HG03159 (cell line): ENCODE results near the gene KCTD12.
A peak's percentile ranks its signal among the peaks of the same experiment; 100 is the strongest.
"Not testable (repeated sequence)": the region's sequence is repeated elsewhere in the genome, so short reads cannot be mapped to it uniquely, and the experiment has no call there.

Source experiments
- ATAC-seq: cut with Tn5 transposase; IDR thresholded peaks from one replicate; pipeline ENCODE4 v1.9.1; 2021; ENCODE audit warnings: mild to moderate bottlenecking, moderate library complexity; ENCODE audit not compliant: unreplicated experiment

Gene KCTD12

DNA sequence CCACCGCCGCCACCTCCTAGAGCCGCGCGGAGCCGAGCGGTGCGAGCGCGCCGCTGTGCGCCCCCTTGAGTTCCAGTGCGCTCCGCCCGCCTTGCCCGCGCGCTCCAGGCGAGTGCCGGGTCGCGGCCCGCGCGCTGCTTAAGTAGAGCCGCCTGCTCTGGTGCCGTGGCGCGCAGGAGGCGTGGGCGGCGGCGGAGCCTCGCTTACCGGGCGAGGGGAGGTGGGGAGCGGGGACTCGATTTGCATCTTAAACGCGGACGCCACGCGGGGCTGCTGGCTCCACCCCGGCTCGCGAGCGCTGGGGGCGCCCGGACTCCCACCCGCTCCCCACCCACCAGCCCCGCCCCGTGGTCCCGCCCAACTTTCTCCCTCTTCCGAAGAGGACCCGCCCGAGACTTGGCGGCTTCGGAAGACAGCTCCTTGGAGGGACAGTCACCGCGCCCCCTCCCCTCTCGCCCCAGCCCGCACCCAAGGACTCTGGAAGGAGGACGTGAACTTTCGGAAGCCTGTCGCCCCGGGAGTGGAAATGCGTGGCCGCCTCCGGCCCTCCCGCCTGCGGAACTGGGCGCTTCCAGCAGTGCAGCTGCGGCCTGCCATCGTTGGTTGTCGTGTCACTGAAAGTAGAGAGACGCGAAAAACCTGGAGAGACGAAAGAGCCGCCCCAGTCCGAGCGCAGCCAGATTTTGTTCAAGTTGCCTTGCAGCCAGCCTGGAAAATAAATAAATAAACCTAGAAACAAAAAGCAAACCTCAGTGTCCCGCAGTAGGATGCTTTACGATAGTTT is at the start of gene KCTD12:
Gene KCTD12 (minus strand): TSS at position 114 of the 784 bp plus-strand sequence. CDS start 257 bp downstream, outside the sequence.
- peak; percentile 67 for ATAC-seq

DNA sequence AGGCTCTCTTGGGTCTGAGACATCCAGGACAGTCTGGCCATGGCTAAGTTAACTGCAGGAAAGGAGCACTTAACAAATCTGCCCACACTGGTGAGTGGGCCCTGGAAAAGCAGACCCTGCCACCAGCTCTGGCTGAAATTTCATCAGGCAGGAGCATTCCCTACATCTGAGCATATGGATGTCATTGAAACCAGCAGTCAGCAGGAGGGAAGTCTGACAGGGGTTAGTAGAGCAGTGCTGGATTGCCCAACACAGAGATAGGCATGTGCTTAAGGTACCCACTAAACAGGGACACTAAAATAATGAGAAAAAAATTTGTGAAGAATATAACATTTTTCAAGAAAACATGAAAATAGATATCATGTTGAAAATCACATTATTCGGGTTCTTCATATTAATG is 48.5 kb upstream of the KCTD12 start:
- ATAC-seq = no peak

DNA sequence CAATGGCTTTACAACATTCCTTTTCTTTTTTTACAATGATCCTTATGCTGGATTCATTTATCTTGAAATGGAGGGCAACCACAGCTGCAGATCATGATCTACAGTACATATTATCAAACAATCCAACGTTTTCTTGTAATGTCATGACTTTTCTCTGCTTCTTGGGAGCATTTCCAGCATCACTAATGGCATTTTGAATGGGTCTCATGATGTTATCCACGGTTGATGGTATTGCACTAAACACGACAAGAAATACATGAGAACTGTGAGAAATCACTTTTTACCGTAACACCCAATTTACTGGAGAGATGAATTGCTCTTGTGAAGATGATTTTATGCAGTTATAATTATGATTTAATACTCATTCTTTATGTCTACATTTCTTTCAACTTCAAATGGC is 45.9 kb upstream of the KCTD12 start:
- ATAC-seq = no peak

DNA sequence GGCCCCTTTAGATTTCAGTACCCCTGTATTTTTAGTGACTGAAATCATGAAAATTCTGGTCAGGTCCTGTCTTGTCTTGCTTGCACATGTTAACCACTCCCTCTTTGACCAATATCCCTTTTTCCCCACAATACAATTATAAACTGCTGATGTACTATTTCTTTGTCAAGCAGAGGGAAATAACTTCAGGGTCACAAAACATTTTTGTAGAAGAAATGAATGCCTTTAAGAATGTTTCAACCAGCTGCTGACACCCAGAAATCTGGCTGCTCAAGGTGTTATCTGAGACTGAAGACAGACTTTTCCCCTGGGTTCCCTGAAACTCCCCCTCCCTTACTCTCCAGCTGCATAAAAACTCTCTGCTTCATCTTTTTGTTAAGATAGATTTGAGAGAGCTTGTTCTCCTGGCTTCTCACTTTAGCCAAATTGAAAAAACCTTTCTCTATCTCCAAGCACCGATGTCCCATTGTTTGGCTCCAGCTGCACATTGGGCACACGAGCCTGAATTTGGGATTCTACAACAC is 43.7 kb upstream of the KCTD12 start:
- no peak for ATAC-seq

DNA sequence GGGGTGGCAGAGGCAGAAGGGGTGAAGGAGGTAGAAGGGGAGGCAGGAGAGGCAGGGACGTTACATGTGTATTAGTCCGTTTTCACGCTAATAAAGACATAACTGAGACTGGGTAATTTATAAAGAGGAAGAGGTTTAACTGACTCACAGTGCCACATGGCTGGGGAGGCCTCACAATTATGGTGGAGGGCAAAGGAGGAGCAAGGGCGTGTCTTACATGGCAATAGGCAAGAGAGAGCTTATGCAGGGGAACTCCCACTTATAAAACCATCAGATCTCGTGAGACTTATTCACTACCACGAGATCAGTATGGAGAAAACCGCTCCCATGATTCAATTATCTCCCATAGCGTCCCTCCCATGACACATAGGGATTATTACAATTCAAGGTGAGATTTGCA is 43.1 kb upstream of the KCTD12 start:
- ATAC-seq = no peak

DNA sequence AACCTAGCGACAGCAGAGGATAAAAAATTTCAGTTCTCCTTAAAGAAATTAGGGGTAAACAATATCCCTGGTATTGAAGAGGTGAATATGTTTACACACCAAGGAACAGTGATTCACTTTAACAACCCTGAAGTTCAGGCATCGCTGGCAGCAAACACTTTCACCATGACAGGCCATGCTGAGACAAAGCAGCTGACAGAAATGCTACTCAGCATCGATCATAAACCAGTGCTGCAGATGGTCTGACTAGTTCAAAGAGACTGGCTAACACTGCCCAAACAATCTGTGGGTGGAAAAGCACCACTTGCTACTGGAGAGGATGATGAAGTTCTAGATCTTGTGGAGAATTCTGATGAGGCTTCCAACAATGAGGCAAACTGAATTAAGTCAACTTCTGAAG is 42.3 kb upstream of the KCTD12 start:
- ATAC-seq = no peak

DNA sequence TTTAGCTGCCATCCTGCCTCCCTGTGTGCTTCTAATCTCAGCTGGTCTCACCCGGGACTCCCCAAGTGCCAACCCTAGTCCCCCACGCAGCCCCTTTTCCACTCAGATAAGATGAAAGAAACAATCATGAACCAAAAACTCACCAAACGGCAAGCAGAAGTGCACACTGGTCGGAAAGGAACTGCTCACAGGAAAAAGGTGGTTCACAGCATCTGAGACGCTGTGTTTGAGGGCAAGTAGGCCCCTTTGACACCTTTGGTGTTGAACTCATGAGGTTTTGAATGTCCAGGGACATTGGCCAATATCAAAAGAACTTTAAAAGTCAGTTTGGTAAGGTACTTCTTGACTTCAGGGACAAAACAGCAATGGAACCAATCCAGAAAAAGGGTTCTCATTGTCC is 41.8 kb upstream of the KCTD12 start:
- no peak for ATAC-seq

DNA sequence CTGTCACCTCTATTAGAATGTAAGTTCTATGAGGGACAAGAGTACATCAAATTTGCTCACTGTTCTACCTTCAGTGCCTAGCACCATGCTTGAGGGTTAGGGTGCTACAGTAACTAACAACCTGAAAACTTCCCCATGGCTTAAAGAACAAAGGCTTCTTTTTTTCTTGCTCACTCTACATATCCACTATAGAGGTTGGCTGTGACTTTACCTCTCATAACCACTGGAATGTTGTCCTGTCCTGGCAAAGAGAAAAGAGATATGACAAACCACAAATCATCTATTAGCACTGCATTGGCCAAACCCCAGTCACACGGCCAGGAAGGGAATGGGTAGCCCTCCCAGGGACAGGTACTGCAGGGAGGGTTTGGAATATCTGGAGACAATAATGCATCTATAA is 38.9 kb upstream of the KCTD12 start:
- no peak for ATAC-seq

DNA sequence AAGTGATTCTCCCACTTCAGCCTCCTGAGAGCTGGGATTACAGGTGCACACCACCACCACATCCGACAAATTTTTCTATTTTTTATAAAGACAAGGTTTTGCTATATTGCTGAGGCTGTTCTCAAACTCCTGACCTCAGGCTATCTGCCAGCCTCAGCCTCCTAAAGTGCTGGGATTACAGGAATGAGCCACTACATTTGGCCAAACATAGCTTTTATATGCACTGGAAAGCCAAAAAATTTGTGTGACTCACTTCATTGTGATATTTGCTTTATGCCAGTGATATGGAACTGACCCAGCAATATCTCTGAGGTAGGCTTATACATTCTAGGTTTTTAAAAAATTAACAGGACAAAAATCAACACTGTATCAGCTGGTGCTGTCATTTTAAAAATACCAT is 35.3 kb upstream of the KCTD12 start:
- ATAC-seq = no peak

DNA sequence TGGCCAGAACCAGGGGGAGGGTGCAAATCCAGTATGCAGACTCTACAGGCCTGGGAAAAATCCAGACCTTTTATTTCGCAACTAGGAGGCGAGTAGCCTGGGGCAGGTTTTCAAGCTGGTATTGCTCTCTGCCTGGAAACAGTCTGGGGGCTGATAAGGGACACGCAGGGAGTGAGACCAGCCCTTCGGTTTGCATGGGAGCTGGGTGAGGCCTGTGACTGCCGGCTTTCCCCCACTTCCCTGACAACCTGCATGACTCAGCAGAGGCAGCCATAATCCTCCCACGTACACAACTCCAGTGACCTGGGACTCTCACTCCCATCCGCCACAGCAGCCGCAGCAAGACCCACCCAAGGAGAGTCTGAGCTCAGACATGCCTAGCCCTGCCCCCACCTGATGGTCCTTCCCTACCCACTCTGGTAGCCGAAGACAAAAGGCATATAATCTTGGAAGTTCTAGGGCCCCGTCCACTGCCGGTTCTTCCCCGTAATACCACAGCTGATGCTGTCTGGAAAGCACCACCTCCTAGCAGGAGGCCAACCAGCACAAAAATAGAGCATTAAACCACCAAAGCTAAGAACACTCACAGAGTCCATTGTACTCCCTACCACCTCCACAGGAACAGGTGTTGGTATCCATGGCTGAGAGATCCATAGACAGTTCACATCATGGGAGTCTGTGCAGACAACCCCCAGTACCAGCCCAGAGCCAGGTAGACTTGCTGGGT is 31.7 kb upstream of the KCTD12 start:
- ATAC-seq = not testable (repeated sequence)

DNA sequence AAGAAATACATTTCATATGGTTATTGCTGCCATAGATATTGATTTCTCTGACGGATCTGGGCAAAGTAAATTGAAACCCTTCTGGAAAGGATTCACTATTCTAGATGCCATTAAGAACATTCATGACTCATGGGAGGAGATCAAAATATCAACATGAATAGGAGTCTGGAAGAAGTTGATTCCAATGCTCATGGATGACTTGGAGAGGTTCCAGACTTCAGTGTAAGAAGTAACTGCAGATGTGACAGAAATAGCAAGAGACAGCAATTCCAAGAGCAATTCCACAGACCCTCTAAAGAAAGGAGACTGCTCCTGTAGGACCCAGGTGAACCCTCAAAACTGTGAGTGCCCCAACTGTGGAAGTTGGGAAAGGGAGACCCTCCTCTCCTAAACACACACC is 30.9 kb upstream of the KCTD12 start:
- no peak for ATAC-seq

DNA sequence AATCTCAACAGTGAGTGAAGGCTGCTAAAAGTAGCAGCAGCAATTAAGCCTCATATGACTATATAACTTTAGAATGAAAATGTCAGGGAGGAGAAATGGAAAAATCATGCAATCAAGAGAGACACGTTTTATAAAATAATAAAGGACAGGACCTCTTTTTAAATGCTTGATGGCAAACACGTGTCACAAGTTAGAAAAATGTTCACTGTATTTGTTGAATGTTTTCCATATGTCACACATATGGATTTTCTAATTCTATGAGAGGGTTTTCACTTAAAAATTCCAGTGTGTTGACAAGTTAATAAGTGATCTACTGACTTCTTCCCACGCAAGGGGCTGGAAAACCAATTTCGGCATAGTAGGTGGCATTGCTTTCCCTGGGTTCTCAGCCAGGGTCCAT is 27.7 kb upstream of the KCTD12 start:
- no peak for ATAC-seq

DNA sequence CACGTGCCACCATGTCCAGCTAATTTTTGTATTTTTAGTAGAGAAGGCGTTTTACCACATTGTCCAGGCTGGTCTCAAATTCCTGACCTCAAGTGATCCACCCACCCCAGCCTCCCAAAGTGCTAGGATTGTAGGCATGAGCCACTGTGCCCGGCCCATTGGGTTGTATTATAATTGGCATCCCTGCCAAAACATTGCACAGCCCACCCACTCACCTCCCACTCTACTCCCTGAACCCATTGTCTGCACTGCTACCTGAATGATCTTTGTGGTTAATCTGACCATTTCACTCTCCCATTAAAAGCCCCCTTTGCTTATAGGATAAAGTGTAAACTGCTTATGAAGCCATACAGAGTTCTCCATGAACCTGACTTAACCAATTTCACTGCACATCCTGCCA is 26.3 kb upstream of the KCTD12 start:
- no peak for ATAC-seq

DNA sequence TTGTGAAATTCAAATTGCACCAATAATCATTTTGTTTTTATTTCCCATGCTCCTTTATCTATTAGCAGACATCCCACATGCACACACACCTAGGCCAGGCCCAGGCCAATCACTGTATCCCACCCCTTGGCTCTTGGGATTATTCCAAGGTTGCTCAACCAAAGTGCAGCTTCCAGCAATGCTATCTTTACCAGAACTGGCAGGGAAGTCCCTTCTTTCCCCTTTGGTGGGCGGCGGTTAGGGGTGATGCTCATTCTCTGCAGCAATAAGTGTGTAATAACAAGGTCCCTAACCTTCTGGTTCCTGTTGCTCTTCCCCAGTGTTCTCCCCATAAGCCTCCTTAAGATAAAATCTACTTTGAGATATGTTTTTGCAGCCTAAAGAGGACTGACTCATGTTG is 18.3 kb upstream of the KCTD12 start:
- no peak for ATAC-seq

DNA sequence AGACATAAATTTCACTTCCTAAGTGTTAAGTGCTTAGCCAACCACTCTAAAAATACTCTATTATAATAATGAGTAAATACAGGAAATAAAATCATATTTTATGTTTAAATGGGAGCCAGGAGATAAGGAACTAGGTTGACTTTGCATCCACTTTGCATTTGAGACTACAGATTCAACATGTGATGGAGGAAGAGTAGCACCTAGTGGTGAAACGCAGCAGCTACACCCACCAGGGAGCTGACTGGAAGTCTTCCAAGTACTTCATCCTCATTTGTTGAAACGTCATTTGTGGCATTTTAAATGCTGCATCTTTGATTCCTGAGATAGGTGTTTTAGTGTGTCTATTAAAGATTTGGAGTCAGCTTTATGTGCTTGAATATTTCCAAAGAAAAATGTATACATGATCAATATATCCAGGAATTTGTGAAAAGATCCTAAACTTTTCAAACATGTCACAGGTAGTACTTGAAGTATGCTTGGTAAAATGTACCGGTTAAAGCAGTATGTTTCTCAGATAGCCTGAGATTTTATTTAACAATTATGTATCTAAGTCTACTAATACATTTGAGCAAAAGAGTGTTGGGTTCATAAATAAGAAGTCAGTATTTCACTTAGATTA is 17.4 kb upstream of the KCTD12 start:
- ATAC-seq = peak; percentile 99

DNA sequence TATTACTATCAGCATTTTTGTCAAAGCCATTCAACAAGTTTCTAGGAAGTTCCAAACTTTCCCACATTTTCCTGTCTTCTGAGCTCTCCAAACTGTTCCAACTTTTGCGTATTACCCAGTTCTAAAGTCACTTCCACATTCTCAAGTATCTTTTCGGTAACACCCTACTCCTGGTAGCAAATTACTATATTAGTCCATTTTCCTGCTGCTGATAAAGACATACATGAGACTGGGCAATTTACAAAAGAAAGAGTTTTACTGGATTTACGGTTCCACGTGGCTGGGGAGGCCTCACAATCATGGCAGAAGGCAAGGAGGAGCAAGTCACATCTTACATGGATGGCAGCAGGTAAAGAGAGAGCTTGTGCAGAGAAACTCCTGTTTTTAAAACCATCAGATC is 12.9 kb upstream of the KCTD12 start:
- ATAC-seq = not testable (repeated sequence)

DNA sequence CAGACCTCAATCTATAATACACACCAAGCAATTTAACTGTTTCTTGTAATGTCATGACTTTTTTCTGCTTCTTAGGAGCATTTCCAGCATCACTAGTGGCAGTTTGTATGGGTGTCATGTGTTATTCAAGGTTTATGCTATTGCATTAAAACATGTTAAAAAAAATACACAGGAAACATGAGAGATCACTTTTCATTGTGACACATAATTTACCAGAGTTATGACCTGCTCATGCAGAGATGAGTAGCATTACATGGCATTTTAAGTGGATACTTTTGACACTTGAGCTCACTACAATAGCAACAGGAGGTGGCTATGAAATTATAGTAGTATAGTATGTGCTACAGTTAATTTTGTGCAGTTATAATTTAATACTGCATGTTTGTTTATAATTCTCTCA is 11.0 kb upstream of the KCTD12 start:
- ATAC-seq = not testable (repeated sequence)

DNA sequence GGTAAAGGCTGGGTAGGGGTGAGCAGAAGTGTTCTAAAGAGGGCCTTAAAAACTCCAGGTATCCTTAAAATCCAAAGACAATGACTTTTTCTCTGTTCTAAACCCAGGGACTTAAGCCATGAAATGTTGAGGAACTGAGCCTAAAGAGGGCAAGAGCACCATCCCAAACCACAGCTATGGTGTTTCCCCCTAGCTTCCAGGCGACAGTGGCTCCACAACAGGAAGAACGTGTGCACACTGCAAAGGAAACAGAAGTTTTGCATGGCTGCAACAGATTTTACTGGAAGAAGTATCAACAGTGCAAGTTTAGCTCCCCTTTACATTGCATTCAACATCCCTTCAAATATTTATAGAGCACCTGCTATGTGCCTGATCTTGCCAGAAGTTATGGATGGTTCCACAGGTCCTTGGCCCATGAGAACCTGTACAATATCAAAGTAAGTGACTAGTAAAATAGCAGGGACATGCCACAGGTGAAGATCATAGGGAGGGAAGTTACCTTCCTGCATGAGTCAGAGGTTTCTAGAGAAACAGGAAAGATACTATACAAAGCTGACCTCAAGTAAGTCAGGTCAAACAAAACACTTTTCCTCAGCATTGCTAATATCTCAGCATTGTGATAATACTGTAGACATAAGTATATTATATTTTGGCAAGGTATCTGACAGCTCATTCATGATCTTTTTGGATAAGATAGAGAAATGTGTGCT is 8.4 kb upstream of the KCTD12 start:
- ATAC-seq = peak; percentile 70

DNA sequence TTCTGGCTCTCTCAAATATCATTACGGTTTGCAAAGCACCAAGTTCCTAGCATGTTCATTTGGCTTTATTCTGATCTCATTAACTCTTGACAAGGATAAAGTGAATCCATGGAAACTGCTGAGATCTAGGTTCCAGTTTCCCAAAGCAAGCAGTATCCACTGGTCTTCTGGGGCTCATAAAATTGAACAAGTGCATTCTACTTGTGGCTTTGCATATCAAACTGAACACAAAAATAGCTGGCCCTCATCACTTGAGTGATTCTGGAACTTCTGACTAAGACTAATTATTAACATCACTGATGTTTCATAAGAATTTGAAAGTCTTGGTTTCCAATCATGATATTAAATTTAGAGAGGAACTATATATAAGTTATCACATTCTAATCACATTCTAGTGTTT is 6.3 kb upstream of the KCTD12 start:
- ATAC-seq = peak; percentile 61

DNA sequence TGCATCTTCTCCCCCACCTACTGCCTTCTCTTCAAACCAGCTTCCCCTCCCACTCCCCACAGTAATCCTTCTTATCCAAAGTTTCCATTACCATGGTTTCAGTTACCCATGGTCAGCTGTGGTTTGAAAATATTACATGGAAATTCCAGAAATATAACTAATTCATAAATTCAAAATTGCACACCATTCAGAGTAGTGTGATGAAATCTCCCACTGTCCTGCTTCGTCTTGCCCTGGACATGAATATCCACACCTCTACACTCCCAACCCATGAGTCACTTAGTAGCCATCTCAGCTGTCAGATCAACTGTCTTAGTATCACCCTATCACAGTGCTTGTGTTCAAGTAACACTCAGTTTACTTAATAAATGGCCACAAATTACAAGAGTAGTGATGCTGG is 3.8 kb upstream of the KCTD12 start:
- ATAC-seq = no peak

DNA sequence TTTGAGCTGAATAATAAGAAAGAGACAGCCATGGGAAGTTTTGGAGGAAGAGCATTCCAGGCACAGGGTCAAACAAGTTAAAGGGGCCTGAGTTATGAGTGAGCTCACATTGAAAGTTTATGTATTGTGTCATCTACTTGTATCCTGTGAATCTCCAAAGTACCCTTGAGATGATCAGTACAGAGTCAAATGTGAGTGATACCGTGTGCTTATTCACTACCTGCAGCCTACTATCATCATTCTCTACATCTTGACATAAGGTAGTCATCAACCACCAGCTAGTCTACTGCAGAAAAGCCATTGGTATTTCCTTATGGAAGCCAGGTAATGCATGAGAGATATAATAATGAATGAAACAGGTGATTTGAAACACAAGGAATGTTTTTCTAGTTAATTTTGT is 3.0 kb upstream of the KCTD12 start:
- no peak for ATAC-seq
